NK-92 (cell line): Measurements from ENCODE around the gene PLEKHG5.
"Not testable (repeated sequence)": the region's sequence is repeated elsewhere in the genome, so short reads cannot be mapped to it uniquely, and the experiment has no call there.

Experiments used
- DNase-seq: peaks from one replicate; lab custom pipeline; 2025; ENCODE audit not compliant: unreplicated experiment; lab: John Stamatoyannopoulos, UW

The PLEKHG5 gene

GRCh38 chr1:6464915-6465314 is 26.6 kb downstream of the PLEKHG5 start:
- no peak for DNase-seq

DNA sequence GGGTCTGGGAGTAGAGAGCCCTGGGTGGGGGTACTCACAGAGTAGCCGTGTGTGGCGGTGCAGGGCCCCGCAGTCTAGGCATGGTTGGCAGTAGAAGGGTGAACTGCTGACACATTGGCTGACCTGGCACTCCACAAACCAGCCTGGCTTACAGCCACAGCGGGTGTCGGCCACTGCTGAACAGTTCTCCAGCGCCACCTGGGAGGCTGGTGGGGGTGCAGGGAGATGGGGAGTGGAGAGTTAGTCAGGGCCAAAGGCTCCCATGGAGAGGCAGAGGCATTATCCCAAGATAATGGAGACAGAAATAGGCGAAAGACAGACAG is 27.0 kb downstream of the PLEKHG5 start:
- DNase-seq = no peak

GRCh38 chr1:6463120-6463412 is 28.4 kb downstream of the PLEKHG5 start:
- no peak for DNase-seq

DNA sequence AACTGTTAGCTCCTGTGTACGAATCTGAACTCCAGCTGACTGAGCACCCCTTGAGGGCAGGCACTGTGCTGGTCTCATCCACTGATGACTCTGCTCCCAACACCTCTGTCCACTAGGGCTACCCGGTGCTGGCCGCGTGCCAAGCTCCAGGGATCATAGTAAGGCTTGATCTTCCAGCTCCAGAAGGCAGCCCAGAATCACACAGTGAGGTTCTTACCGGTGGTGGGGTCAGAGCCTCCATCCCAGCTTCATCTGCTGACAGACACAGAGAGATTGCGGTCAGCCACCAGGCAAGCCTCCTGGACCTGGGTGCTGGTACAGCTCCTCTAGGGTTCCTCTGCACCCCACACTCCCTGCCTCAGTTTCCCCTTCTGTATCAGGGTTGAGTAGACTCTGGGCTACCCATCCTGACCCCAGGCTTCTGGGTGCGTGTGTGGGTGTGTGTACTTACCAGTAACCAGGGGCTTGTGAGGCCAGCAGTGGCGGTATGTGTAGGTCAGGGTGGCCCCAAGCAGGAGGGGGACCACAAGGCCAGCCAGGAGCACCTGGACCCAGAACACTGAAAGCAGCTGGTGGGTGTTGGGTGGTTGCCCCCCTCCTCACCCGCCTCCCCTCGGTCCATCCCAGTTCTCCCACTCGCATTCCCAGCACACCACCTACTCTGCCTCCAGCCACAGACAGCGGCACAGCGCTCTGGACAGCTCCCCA is 28.9 kb downstream of the PLEKHG5 start:
- DNase-seq = no peak

- no peak for DNase-seq
Observed at GRCh38 chr1:6461538-6462411, 29.7 kb downstream of the PLEKHG5 start.

- no peak for DNase-seq
Observed at GRCh38 chr1:6461051-6461530, 30.4 kb downstream of the PLEKHG5 start.

- peak; percentile 34 for DNase-seq
Observed at GRCh38 chr1:6460301-6461050, 31.0 kb downstream of the PLEKHG5 start.

- DNase-seq = no peak
Observed at GRCh38 chr1:6459850-6460265, 31.6 kb downstream of the PLEKHG5 start.

DNA sequence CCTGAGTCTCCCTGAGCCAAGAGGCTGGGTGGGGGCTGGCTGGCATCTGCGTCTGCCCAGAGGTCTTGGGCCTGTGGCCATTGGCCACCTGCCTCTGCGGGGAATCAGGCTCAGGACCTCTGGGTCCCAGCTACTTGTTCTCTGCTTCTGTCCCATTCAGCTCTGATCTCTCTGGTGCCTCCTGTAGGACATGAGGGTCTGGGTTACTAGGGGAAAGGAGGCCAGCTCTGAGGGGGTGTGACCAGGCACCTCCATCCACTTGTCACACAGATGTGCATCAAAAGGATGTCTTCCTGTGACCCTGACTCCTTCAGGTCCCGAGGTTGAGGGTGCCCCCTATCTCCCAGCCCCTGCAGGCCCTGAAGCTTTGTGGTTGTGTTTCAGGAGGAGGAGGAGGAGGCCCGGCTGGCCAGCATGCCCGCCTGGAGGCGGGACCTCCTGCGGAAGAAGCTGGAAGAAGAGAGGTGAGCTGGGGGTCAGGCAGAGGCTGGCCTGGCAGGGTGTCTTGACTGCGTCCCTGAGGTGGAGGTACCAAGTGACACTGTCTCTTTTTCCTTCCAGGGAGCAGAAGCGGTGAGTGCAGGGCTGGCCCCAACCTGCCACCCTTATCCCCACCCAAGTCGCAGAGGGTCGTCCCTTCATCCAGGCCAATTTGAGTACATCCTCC is 34.5 kb downstream of the PLEKHG5 start:
- no peak for DNase-seq

- not testable (repeated sequence) for DNase-seq
Observed at GRCh38 chr1:6455752-6456520, 35.5 kb downstream of the PLEKHG5 start.

- DNase-seq = no peak
Observed at GRCh38 chr1:6454856-6455751, 36.4 kb downstream of the PLEKHG5 start.

GRCh38 chr1:6453895-6454855 is 37.3 kb downstream of the PLEKHG5 start:
- not testable (repeated sequence) for DNase-seq

GRCh38 chr1:6450943-6451373 is 40.5 kb downstream of the PLEKHG5 start:
- no peak for DNase-seq

DNA sequence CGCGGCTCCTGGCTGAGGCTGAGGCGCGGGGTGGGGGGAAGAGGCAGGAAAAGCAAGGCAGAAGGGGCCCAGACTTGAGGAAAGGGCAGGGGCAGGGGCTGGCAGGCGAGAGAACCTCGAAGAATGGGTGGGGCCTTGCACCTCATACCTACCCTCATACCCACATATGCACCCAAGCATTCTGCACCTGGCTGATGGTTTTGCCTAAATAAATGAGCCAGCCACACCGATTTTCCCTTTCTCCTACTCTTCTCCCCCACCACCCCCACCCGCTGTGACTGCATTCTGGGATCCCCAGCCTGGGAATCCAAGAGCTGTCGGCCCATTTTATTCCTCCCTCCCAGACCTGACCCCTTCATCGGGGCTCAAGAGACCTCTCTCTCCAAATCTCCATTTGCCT is 41.0 kb downstream of the PLEKHG5 start:
- not testable (repeated sequence) for DNase-seq

GRCh38 chr1:6450005-6450450 is 41.4 kb downstream of the PLEKHG5 start:
- DNase-seq = no peak

GRCh38 chr1:6448749-6449631 is 42.5 kb downstream of the PLEKHG5 start:
- no peak for DNase-seq
